Right lobe of liver (tissue), 6 donors: ENCODE results near the gene LRRK2. TPM values are rescaled to one million over a fixed set of nuclear protein-coding genes. Genes with fewer than 3 reads are reported as not detected.

Experiments used
- ATAC-seq, 4 donors: fragments of 200-7000 bp; cut with Tn5 transposase; one replicate each; pipeline ENCODE4 v1.9.1; 2020; ENCODE audit warnings: mild to moderate bottlenecking in 4 of 4, moderate library complexity in 4 of 4
- DNase-seq, 3 donors: peaks; one replicate each; pipeline ENCODE4 v3.0.0-alpha.2; 2020
- H3K27ac ChIP-seq, 3 donors: fragments of 200-600 bp; one replicate each; pipeline ENCODE4 v1.8.0; 2022
- H3K27me3 ChIP-seq, 2 donors: fragments of 200-600 bp; one replicate each; pipeline ENCODE4 v1.8.0; 2022
- H3K36me3 ChIP-seq, 4 donors: fragments of 200-600 bp; sonication (generic) in 1 of 4; one replicate each; pipeline versions ENCODE4 v1.5.1 to v1.8.0; 2017 to 2022; ENCODE audit warnings: control low read depth in 1 of 4
- H3K4me1 ChIP-seq, 4 donors: fragments of 200-600 bp; sonication (generic) in 1 of 4; one replicate each; pipeline versions ENCODE4 v1.5.1 to v1.8.0; 2017 to 2022; ENCODE audit warnings: control low read depth in 1 of 4
- H3K4me3 ChIP-seq, 3 donors: fragments of 200-600 bp; one replicate each; pipeline ENCODE4 v1.8.0; 2022
- H3K9me3 ChIP-seq, 4 donors: fragments of 200-600 bp; sonication (generic) in 1 of 4; one replicate each; pipeline versions ENCODE4 v1.5.1 to v1.8.0; 2017 to 2022; ENCODE audit warnings: control low read depth in 1 of 4
- POLR2A ChIP-seq: fragments of 450-650 bp; IDR thresholded peaks from one replicate; pipeline ENCODE4 v1.6.1; 2017; ENCODE audit warnings: antibody characterized with exemption, mild to moderate bottlenecking
- WGBS: methylation state at CpG from one replicate; pipeline ENCODE4 v1.1.6; 2018; ENCODE audit warnings: low coverage, low lambda C conversion rate; ENCODE audit not compliant: insufficient coverage; ENCODE audit errors: missing lambda C conversion rate; 5-methylcytosine and 5-hydroxymethylcytosine counted together
- intact Hi-C, 2 donors: fragments of 100-400 bp; cut with DNase I; formaldehyde crosslinking; loops; one replicate each; pipeline versions ENCODE4 v1.11.2 to v1.14.1; 2022
- total RNA-seq, 6 experiments: library from RNA; depleted of rRNA in 2 of 6; stranded (reverse); fragments of >200 nt in 2 of 6; fragmentation: NEBNext Ultra II Directional in 3 of 6; extraction: Animal tissue kit (Norgen Biotek cat#: 25700) in 3 of 6; gene quantifications; one replicate each; pipeline versions ENCODE4 v1.1.0 to v1.2.4, GENCODE V29; 2016 to 2023
- TF ChIP-seq, protein P1 (sequence below), 4 donors: fragments of 200-600 bp in 3 of 4; fragments of 450-650 bp in 1 of 4; IDR thresholded peaks; one replicate each; pipeline versions ENCODE4 v1.5.1 to v1.8.0; 2016 to 2022; ENCODE audit warnings: antibody characterized with exemption in 4 of 4, mild to moderate bottlenecking in 2 of 4
- donor health status: DM: no; HTN: yes; CAD: no.
- donor health status: DM: no; HTN: no; CAD: no.
- donor health status: DM: no; HTN: no; CAD: no.
- donor health status: DM: no; HTN: yes; CAD: no.
- donor health status: DM: no; HTN: yes; CAD: no.

LRRK2 gene
- total RNA-seq, 6 experiments from 2014 or later = 4.1 to 19.1 (median 6.1) TPM

DNA sequence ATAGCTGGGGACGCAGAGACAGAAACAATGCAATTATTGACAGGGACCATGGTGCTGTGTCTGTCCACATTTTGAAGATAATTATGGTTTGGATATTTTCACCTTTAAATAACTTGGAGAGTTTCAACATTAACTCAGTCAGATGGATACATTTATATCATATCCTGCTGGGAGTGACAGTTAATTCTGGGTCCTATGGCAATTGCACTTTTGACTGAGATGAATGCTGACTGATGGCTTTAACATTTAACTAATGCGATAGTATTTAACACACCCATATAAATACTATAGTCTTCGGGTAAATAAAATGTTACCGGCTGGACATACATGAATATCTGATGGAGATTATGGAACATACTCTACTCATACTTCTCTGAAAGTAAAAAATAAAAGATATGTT is 118.3 kb downstream of the LRRK2 start:
- no peak for DNase-seq

DNA sequence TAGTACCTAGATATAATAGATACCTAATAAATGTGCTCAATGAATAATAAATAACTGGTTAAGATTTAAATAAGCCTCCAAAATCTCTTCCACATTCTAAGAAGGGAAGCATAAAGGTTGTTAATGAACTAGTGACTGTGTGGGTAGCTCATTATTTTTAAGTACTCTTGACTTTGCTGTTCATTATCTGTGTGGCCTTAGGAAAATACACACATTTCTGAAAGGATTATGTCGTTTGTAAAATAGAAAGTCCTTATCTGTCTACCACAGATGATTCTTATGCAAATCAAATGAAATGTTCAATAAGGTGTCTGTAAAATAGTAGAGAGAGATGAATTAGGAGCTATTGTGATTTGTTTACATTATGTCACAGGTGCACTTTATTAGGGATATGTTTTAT is 119.5 kb downstream of the LRRK2 start:
- TF ChIP-seq, protein P1, sequence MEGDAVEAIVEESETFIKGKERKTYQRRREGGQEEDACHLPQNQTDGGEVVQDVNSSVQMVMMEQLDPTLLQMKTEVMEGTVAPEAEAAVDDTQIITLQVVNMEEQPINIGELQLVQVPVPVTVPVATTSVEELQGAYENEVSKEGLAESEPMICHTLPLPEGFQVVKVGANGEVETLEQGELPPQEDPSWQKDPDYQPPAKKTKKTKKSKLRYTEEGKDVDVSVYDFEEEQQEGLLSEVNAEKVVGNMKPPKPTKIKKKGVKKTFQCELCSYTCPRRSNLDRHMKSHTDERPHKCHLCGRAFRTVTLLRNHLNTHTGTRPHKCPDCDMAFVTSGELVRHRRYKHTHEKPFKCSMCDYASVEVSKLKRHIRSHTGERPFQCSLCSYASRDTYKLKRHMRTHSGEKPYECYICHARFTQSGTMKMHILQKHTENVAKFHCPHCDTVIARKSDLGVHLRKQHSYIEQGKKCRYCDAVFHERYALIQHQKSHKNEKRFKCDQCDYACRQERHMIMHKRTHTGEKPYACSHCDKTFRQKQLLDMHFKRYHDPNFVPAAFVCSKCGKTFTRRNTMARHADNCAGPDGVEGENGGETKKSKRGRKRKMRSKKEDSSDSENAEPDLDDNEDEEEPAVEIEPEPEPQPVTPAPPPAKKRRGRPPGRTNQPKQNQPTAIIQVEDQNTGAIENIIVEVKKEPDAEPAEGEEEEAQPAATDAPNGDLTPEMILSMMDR (IDR thresholded peaks at IDR 0.05) = no peak
- no peak for TF ChIP-seq POLR2A
- Histone ChIP-seq H3K9me3 (no peaks in the 10 kb centered on the region), H3K4me3 (no peak overlapping the region), H3K36me3 (peaks cover 0 to 6% (median 0%) of the 10 kb centered on the region in 4 donors), H3K27me3 (no peaks in the 10 kb centered on the region), H3K4me1 (no peaks in the 10 kb centered on the region), H3K27ac (no peak overlapping the region)
- 60% methylated on average over 1 of the region's 1 CpG for WGBS
- intact Hi-C loops = no loop called here
- no peak for DNase-seq
- no peak for ATAC-seq

More for the DNA sequence above, 118.3 kb downstream of the LRRK2 start:
- no peaks in the 10 kb centered on the region for H3K9me3 ChIP-seq
- no peaks in the 10 kb centered on the region for H3K27me3 ChIP-seq
- no peak overlapping the region for H3K27ac ChIP-seq
- no peaks in the 10 kb centered on the region for H3K4me1 ChIP-seq
- TF ChIP-seq POLR2A = no peak
- TF ChIP-seq, protein P1 (IDR thresholded peaks at IDR 0.05) = no peak
- peaks cover 0 to 11% (median under 1%) of the 10 kb centered on the region in 4 donors for H3K36me3 ChIP-seq
- WGBS = 72% methylated on average over 4 of the region's 4 CpGs
- H3K4me3 ChIP-seq = no peak overlapping the region
- ATAC-seq = no peak
- intact Hi-C loops = no loop called here

DNA sequence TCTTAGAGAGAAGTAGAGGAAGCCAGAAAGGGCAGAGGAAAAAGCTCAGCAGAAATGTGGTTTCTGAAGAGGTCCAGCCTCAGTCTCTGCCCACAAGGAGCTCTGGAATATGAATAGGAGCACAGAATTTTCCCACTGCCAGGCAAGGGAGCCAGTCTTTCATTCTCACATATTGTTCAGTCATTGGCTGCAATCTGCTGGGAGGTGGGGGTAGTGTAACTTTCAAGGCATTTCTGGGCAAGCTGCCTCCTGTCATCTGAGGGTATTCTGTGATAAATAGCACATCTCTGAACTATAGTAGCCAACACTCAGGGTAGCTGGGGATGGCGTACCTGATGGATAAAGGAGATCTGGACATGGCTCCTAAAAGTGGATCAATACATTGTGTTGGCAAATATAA is 127.2 kb downstream of the LRRK2 start:
- WGBS = 89% methylated on average over 1 of the region's 1 CpG
- Histone ChIP-seq H3K9me3 (no peaks in the 10 kb centered on the region), H3K4me3 (no peak overlapping the region), H3K36me3 (peaks cover 0 to 3% (median 0%) of the 10 kb centered on the region in 4 donors), H3K27ac (no peak overlapping the region), H3K27me3 (no peaks in the 10 kb centered on the region), H3K4me1 (no peaks in the 10 kb centered on the region)
- ATAC-seq (no peak), DNase-seq (no peak)
- intact Hi-C loops = no loop called here
- TF ChIP-seq, protein P1 (IDR thresholded peaks at IDR 0.05) = no peak
- no peak for TF ChIP-seq POLR2A

DNA sequence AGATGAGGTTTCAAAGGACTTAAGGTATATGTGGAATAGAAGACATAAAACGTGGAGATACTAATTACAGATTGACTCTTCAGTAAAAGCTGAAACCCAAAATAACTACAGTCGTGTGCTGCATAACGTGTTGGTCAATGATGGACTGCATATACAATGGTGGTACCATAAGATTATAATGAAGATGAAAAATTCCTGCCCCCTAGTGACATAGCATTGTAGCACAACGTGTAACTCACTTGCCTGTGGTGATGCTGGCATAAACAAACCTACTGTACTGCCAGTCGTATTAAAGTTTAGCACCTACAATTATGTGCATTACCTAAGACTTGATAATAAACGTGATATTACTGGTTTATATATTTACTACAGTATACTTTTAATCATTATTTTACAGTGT is 150.3 kb downstream of the LRRK2 start:
- Histone ChIP-seq H3K4me1 (no peaks in the 10 kb centered on the region), H3K4me3 (no peak overlapping the region), H3K36me3 (no peaks in the 10 kb centered on the region), H3K27ac (no peak overlapping the region), H3K9me3 (no peaks in the 10 kb centered on the region), H3K27me3 (no peaks in the 10 kb centered on the region)
- TF ChIP-seq, protein P1 (IDR thresholded peaks at IDR 0.05) = peak in 2 of 4 donors; percentile 17 to 27
- no peak for TF ChIP-seq POLR2A
- peak in 1 of 4 donors; percentile 40 for ATAC-seq
- intact Hi-C loops = no loop called here
- WGBS = 48% methylated on average over 6 of the region's 6 CpGs
- no peak for DNase-seq
